GM21390 (cell line): ENCODE data around the gene SKA1.
"Not testable (repeated sequence)": the region's sequence is repeated elsewhere in the genome, so short reads cannot be mapped to it uniquely, and the experiment has no call there.

ENCODE experiments used
- ATAC-seq: cut with Tn5 transposase; IDR thresholded peaks from one replicate; pipeline ENCODE4 v1.9.1; 2021; ENCODE audit not compliant: unreplicated experiment

The SKA1 gene

DNA sequence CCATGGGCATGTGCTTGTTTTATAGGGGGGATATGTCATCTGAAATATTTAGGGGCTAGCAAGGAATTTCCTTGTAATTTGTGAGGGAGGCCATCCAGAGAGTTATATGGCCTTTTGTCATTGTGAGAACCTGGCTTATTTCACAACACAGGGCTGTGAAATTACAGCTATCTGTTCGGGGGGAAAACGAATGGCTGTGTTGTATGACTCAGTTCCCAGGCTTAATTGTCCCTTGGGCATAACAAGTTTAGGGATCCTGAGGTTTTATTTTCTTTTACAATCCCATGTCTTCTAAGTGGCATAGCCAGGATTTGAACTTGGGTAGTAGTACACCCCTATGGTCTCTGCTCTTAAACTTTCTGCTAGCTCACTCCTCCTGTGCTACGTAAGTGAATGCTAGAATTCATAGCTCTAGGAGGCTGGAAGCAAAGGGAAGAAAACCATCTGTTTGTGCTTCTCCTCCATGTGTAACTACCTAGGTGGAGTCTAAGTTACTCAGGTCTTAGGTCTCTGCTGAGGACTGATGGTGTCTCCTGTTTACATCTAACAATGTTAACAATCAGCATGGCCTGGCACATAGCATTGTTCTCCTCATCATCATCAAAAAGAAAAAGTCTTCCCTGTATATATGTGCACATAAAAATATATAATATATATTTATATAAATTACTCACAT, 53.8 kb downstream of the SKA1 start:
- ATAC-seq = no peak

DNA sequence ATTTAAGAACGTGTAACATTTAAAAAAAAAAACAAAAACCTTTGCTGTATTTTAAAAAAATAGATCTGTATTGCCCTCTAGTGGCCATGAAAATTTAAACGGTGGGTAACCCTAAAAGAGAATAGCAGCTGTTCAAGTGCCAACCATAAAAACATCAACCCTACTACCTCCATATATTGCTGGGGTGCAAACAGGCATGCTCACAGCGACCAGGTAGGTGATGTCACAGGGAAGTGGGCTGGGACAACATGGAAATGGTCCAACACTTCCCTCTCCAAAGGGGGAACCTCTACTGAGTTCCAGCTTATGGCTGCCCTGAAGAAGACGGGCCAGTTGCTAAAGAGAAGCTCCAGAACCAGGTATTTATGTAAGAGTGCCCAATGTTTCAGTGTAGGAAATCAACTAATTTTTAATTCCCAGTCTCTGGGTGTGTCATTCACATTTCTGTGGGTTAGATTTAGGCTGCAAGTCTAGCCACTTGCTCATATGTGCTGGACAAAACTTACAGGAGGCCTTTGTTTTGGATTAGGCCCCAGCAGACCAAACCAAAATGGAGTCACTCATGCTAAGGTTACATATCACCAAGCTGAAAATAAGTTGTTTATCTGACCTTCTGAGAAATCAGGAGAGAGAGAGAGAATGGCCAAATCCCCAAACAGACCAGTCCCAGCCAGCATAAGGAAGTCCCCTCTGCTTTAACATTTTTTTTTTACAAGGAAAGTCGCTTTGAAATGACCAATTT, 54.5 kb downstream of the SKA1 start:
- ATAC-seq = no peak

DNA sequence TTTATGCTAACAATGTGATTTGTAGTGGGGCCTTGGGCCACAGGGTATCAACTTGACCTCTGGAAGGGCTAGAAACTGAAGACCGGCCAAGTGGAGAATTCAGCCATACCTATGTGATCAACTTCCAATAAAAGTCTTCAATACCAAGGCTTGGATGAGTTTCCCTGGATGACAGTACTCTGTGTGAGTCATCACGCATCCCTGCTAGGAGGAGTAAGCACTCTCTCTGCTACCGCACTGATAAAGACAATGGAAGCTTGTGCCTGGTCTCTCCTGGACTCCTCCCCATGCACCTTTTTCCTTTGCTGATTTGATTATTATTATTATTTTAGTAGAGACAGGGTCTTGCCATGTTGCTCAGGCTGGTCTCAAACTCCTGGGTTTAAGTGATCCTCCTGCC, 58.1 kb downstream of the SKA1 start:
- ATAC-seq = no peak

DNA sequence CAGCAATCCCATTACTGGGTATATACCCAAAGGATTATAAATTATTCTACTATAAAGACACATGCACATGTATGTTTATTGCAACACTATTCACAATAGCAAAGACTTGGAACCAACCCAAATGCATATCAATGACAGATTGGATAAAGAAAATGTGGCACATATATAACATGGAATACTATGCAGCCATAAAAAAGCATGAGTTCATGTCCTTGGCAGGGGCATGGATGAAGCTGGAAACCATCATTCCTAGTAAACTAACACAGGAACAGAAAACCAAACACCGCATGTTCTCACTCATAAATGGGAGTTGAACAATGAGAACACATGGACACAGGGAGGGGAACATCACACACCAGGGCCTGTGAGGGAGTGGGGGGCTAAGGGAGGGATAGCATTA, 61.9 kb downstream of the SKA1 start:
- ATAC-seq = not testable (repeated sequence)

DNA sequence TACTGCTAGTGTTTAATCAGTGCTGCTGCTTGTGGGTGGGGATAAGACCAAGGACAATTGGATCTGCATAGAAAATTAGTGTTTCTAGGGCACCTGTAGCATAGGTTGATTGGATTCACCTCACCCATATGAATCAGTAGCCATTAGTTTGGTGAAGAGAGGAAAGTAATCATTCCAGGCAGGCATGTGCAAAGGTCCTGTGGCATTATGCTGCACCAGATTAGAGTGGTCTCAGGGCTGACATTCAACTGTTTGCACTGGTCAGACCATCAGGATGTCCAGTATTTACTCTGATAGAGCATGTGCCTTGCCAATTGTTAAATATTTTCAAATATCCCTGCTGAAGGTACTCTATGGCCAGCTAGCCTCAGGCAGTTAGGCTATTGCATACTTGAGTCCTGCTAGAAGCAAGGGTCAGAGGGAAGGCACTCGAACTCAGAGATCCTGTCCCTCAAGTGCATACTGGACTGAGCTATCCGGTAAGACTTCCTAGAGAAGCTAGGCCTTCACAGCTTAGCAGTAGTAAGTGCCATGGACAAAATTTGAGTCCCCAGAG, 64.7 kb downstream of the SKA1 start:
- ATAC-seq = no peak

DNA sequence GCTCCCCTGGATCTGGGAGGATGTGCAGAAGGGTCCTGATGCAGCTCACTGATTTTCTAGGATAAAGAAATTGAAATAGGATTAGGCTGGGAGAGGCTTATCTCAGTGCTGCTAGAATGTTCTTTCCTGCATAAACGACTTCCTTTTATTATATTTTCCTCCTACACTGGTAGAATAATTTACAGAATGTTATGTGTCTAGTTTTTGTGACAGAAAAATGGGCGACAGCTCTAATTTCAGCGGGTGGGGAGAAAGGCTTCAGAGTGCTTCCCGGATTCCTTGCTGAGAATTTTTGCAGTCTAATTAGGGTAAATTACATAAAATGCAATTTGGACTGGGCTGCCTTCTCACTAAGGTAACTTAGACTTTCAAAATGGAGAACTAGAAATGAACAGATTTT, 66.2 kb downstream of the SKA1 start:
- ATAC-seq = no peak

DNA sequence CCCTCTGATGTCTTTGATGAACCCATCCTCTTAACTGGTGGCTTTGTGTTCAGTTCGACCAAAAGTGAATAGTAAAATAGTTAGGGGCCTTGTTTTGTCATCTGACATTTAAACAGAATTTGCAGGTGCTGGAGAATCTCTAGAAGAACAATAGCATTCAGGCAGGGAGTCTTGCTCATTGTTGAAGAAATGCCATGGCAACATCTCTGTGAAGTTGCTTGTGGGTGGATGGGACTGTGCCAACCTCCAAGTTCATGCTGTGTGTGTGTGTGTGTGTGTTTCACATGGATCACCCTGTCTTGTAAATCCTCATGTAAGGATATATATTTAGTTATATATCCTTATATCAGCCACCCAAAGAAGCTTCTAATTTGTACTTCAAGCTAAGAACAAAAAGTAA, 66.7 kb downstream of the SKA1 start:
- no peak for ATAC-seq
